BE2C (cell line): ENCODE results near the gene BCAR3.
"Not testable (repeated sequence)": the region's sequence is repeated elsewhere in the genome, so short reads cannot be mapped to it uniquely, and the experiment has no call there.

Experiments used
- DNase-seq: peaks from one replicate; pipeline ENCODE4 v3.0.0-alpha.2; 2020
- H3K27me3 ChIP-seq: fragments of 250-450 bp; sonication (Bioruptor Pico); 2 replicates; pipeline ENCODE4 v1.5.1; 2020; ENCODE audit warnings: mild to moderate bottlenecking
- H3K36me3 ChIP-seq: fragments of 250-450 bp; sonication (Bioruptor Pico); 2 replicates; pipeline ENCODE4 v1.5.1; 2020; ENCODE audit warnings: mild to moderate bottlenecking
- H3K4me1 ChIP-seq: fragments of 250-450 bp; sonication (Bioruptor Pico); 2 replicates; pipeline ENCODE4 v1.5.1; 2020
- H3K4me3 ChIP-seq: 2 replicates; pipeline ENCODE4 v1.5.1; 2011; ENCODE audit warnings: low read depth, low read length
- H3K9me3 ChIP-seq: fragments of 250-450 bp; sonication (Bioruptor Pico); 2 replicates; pipeline ENCODE4 v1.5.1; 2020
- TF ChIP-seq, protein P1 (sequence below): IDR thresholded peaks from 2 replicates; pipeline ENCODE4 v1.5.1; 2012; ENCODE audit warnings: mild to moderate bottlenecking, low read depth, low read length

Gene BCAR3

DNA sequence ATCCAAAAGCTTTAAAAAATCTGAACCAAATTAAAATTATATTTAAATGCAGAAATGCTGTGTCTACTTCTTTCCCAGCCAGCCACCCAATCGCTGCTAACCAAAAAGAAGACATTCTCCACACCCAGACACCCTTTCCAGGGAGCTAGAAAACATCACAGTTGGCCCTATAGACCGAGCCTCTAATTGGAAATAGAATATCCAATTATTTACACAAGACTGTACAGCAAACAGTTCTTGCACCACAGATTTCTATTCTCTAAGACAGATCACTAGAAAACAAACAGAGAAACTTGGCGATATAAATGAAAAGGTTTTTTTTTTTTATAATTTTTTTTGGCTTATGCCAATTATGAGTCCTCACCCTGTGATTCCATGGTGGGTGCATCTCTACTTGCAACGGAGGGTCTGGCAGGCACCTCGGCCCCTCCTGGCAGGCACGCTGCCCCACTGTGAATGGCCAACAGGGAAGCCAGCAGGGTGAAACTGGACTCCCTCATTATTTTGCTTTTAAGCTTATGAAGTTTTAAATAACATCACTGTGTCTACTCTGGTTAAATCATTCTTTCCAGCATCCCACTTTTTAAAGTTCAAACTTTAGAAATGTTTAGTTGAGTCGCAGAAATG lies 29.2 kb downstream of the BCAR3 start:
- no peaks in the 10 kb centered on the region for H3K27me3 ChIP-seq
- no peaks in the 10 kb centered on the region for H3K9me3 ChIP-seq
- DNase-seq = no peak
- TF ChIP-seq, protein P1, sequence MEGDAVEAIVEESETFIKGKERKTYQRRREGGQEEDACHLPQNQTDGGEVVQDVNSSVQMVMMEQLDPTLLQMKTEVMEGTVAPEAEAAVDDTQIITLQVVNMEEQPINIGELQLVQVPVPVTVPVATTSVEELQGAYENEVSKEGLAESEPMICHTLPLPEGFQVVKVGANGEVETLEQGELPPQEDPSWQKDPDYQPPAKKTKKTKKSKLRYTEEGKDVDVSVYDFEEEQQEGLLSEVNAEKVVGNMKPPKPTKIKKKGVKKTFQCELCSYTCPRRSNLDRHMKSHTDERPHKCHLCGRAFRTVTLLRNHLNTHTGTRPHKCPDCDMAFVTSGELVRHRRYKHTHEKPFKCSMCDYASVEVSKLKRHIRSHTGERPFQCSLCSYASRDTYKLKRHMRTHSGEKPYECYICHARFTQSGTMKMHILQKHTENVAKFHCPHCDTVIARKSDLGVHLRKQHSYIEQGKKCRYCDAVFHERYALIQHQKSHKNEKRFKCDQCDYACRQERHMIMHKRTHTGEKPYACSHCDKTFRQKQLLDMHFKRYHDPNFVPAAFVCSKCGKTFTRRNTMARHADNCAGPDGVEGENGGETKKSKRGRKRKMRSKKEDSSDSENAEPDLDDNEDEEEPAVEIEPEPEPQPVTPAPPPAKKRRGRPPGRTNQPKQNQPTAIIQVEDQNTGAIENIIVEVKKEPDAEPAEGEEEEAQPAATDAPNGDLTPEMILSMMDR = no peak
- H3K36me3 ChIP-seq = peaks cover 11% of the 10 kb centered on the region
- H3K4me3 ChIP-seq = no peak overlapping the region
- no peaks in the 10 kb centered on the region for H3K4me1 ChIP-seq

DNA sequence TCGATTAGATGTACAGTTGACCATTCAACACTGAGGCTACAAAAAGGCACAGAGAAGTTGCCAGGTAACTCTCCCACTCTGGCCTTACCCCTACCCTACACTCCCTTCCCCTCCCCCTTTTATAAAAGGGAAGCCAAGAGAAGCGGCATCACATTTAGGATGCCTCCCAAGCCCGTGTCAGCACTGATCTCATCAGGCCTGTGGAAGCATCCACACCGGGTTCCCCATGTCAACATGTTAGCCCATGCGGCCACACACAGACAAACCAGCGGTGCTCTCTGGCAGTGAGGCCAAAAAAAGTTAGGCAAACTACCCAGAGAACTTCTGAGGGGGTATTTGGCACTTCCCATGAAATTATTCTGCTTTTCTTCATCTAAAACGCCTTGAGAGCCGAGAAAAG lies 29.9 kb downstream of the BCAR3 start:
- TF ChIP-seq, protein P1 = no peak
- no peaks in the 10 kb centered on the region for H3K9me3 ChIP-seq
- no peaks in the 10 kb centered on the region for H3K4me1 ChIP-seq
- H3K36me3 ChIP-seq = peaks cover 11% of the 10 kb centered on the region
- no peaks in the 10 kb centered on the region for H3K27me3 ChIP-seq
- no peak for DNase-seq
- H3K4me3 ChIP-seq = no peak overlapping the region

DNA sequence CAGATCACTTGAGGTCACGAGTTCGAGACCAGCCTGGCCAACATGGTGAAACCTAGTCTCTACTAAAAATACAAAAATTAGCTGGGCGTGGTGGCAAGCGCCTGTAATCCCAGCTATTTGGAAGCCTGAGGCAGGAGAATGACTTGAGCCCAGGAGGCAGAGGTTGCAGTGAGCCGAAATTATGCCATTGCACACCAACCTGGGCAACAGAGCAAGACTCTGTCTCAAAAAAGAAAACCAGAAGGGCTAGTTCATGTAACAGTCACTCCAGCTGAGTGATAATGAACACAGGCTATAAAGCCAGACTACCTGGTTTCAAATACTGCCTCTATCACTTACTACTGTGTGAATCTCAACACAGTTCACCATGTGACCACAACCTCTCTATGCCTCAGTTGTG lies 31.5 kb downstream of the BCAR3 start:
- DNase-seq, H3K4me1 ChIP-seq, H3K4me3 ChIP-seq, H3K27me3 ChIP-seq, H3K36me3 ChIP-seq, H3K9me3 ChIP-seq: not testable (repeated sequence)

DNA sequence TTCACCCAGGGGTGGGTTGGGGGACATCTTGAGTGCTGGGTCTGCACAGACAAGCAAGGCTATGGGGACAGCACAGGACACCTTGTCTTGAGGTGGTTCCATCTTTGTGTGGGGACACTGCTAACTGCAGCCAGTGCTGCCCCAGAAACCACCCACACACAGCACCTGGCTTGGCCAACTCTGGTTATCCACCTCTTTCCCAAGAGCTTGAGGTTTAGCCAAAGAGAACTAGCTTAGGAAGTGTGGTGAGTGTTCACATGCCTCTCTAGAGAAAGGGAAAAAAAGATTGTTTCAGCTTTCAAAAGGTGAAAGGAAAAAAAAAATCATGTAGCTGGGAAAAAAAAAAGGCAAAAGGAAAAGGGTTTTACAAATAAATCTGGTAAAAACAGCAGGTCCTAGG lies 32.4 kb downstream of the BCAR3 start:
- Histone ChIP-seq H3K27me3 (no peaks in the 10 kb centered on the region), H3K36me3 (peaks cover 6% of the 10 kb centered on the region; the same call in 1 of the 2 replicates), H3K4me1 (no peaks in the 10 kb centered on the region), H3K4me3 (no peak overlapping the region), H3K9me3 (no peaks in the 10 kb centered on the region)
- TF ChIP-seq, protein P1 = no peak
- DNase-seq = no peak

DNA sequence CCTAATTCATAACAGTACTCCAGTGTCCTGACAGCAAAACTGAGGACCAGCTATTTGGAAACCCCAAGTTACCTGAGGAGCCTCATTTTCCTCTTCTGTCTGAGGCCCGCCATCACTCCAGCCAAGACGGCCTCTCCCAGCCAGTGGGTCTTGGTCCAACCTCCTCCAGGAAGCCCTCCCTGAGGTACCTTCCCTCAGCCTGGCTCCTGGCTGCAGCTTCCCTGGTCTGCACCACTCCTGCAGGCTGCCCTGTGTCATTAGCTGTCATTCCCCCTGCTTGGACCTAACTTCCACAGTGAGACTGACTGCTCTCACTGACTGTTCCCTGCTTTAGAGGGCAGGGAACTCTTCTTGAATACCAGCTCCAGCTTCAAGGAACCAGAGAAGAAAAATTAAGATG lies 33.0 kb downstream of the BCAR3 start:
- Histone ChIP-seq H3K36me3 (peaks cover 6% of the 10 kb centered on the region; the same call in 1 of the 2 replicates), H3K9me3 (no peaks in the 10 kb centered on the region), H3K4me1 (no peaks in the 10 kb centered on the region), H3K4me3 (no peak overlapping the region), H3K27me3 (no peaks in the 10 kb centered on the region)
- TF ChIP-seq, protein P1 = no peak
- DNase-seq = no peak

DNA sequence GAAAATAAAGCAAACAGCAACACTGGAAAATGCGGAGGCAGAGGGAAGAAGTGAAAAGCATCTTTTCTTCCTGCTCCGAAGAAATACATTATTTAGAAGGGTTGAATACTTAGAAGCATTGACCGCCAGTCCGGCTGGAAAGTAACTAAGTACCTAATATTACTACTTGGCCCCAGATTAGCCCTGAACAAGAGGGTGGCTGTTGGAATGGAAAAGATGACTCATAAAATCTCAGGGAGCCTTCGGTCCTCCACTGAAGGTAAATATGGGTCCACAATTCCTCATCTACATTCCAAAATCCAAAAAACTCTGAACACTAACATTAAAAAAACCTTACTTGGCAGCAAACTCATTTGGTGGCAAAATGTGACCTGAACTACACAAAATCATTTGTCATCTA lies 40.1 kb downstream of the BCAR3 start:
- Histone ChIP-seq H3K4me1 (no peaks in the 10 kb centered on the region), H3K27me3 (no peaks in the 10 kb centered on the region), H3K4me3 (no peak overlapping the region), H3K9me3 (no peaks in the 10 kb centered on the region), H3K36me3 (peaks cover 14% of the 10 kb centered on the region)
- TF ChIP-seq, protein P1 = no peak
- DNase-seq = no peak
